DMS79 treated with DMSO at 0.1 percent for 48 hours (cell line): Measurements from ENCODE around the gene NAV1.
"Not testable (repeated sequence)": the region's sequence is repeated elsewhere in the genome, so short reads cannot be mapped to it uniquely, and the experiment has no call there.

Source experiments
- DNase-seq: peaks from one replicate; lab custom pipeline; 2025; lab: John Stamatoyannopoulos, UW

Gene NAV1

GRCh38 chr1:201528631-201529252, 10.2 kb upstream of the NAV1 start:
- no peak for DNase-seq

GRCh38 chr1:201530741-201531531, 8.0 kb upstream of the NAV1 start:
- DNase-seq, result peak; percentile 32

GRCh38 chr1:201531551-201532425, 7.1 kb upstream of the NAV1 start:
- peak; percentile 38 for DNase-seq

- DNase-seq, result no peak
Measured at GRCh38 chr1:201533836-201534235, 5.1 kb upstream of the NAV1 start.

- no peak for DNase-seq
Measured at GRCh38 chr1:201535046-201535918, 3.6 kb upstream of the NAV1 start.

GRCh38 chr1:201535919-201536245, 3.0 kb upstream of the NAV1 start:
- no peak for DNase-seq

- no peak for DNase-seq
Measured at GRCh38 chr1:201536558-201536957, 2.4 kb upstream of the NAV1 start.

GRCh38 chr1:201537028-201537427, 1.9 kb upstream of the NAV1 start:
- no peak for DNase-seq

GRCh38 chr1:201537467-201537866, 1.5 kb upstream of the NAV1 start:
- DNase-seq, result no peak

GRCh38 chr1:201537891-201538611, 876 bp upstream of the NAV1 start:
- no peak for DNase-seq

GRCh38 chr1:201539561-201540431, 869 bp downstream of the NAV1 start:
- DNase-seq, result peak; percentile 55

GRCh38 chr1:201540846-201541735, 2.2 kb downstream of the NAV1 start:
- no peak for DNase-seq

GRCh38 chr1:201542309-201543035, 3.5 kb downstream of the NAV1 start:
- DNase-seq, result no peak

- no peak for DNase-seq
Measured at GRCh38 chr1:201543871-201544642, 5.1 kb downstream of the NAV1 start.

GRCh38 chr1:201544710-201545109, 5.8 kb downstream of the NAV1 start:
- no peak for DNase-seq

GRCh38 chr1:201545851-201546492, 7.0 kb downstream of the NAV1 start:
- no peak for DNase-seq

GRCh38 chr1:201549522-201549921, 10.6 kb downstream of the NAV1 start:
- DNase-seq, result not testable (repeated sequence)
